Measurements from ENCODE around the gene GRIK2. TPM values are rescaled to one million over a fixed set of nuclear protein-coding genes. Genes with fewer than 3 reads are reported as not detected.

GRIK2 gene
- total RNA-seq, 2 experiments from 2014 or later = not detected

DNA sequence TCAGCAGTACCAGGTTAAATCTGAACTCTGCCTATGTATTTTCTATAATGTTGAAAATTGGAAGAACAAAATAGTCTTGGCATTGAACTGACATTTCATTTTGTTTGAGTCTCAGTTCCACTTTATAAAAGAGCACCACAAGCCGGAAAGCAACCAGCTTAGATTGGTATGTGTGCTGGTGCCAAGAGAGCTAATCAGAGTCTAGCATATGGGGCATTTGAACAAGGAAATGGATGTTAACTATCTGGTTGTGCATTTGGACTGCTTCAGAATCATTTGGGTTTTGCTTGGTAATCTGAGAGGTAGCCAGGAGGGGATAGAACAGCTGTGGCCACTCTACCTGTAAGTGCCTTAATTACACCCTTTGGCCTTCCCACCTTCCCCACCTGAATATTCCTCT, 184.8 kb downstream of the GRIK2 start:
- DNase-seq = no peak
- Mint-ChIP-seq H3K36me3 (no peaks in the 10 kb centered on the region), H3K4me3 (no peak overlapping the region), H3K9me3 (peaks cover 5% of the 10 kb centered on the region), H3K27me3 (no peaks in the 10 kb centered on the region), H3K27ac (no peak overlapping the region), H3K4me1 (ENCODE audit: low read depth) (no peaks in the 10 kb centered on the region)
- POLR2A ChIA-PET = no interaction called here
- CTCF ChIA-PET = no interaction called here
- intact Hi-C loops (cut with micrococcal nuclease) = no loop called here

DNA sequence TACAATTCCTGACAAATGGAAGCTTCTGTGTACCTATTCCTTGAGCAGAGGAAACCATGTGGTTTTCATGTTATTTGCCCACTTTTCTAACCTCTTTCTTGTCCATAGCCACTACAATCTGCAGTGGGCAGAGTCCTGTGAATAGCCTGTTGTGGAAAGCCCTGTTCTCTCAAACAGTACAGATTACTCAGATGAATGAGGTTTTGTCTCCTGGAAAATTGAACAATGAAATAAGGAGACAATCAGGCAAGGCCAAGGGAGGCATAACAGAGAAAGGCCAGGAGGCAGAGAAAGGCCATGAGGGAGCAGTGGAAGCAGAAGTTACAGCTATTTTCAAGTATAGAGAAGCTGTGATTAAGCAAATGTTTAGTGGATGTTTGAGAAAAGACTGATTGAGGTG, 189.3 kb downstream of the GRIK2 start:
- no peak for DNase-seq
- H3K4me3 Mint-ChIP-seq = no peak overlapping the region
- H3K27me3 Mint-ChIP-seq = no peaks in the 10 kb centered on the region
- intact Hi-C loops (cut with micrococcal nuclease) = no loop called here
- H3K36me3 Mint-ChIP-seq = no peaks in the 10 kb centered on the region
- H3K27ac Mint-ChIP-seq = no peak overlapping the region
- H3K4me1 Mint-ChIP-seq (ENCODE audit: low read depth) = no peaks in the 10 kb centered on the region
- ChIA-PET POLR2A (no interaction called here), CTCF (no interaction called here)
- H3K9me3 Mint-ChIP-seq = peaks cover 8% of the 10 kb centered on the region

DNA sequence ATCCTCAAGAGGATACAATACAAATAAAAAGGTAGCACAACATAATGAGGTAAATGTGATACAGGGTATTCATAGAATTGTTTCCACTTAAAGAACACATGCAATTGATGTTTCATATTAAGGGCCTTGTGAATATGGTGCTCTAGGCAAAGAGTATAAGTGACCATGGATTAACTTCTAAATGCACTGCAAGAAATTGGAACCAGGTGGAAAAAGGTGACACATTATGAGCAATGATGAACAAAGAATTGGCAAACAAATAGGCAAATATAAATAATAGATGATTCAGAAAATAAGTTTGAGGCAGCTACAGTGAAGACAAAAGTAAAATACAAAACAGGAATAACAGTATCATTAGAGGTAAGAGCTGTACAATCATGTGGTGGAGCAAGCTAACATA, 192.0 kb downstream of the GRIK2 start:
- peaks cover 3% of the 10 kb centered on the region for H3K9me3 Mint-ChIP-seq
- H3K27ac Mint-ChIP-seq = no peak overlapping the region
- intact Hi-C loops (cut with micrococcal nuclease) = no loop called here
- H3K27me3 Mint-ChIP-seq = no peaks in the 10 kb centered on the region
- no peaks in the 10 kb centered on the region for H3K4me1 Mint-ChIP-seq (ENCODE audit: low read depth)
- no peaks in the 10 kb centered on the region for H3K36me3 Mint-ChIP-seq
- H3K4me3 Mint-ChIP-seq = no peak overlapping the region
- POLR2A ChIA-PET = no interaction called here
- no peak for DNase-seq
- CTCF ChIA-PET = no interaction called here

DNA sequence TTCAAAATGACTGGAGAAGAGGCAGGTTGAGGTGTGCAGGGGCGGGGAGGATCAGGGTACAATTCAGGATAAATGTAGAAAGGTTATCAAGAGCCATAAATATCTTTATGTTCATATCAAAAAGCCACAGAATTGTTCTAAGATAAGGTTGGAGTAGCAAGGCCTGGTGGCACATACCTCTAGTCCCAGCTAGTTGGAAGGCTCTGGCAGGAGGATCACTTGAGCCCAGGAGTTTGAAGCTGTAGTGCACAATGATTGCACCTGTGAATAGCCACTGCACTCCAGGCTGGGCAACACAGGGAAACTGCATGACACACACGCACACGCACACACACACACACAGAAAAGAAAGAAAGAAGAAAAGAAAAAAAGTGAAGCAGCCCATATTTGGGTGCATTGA, 194.8 kb downstream of the GRIK2 start:
- no peaks in the 10 kb centered on the region for H3K27me3 Mint-ChIP-seq
- intact Hi-C loops (cut with micrococcal nuclease) = no loop called here
- H3K4me3 Mint-ChIP-seq = no peak overlapping the region
- peaks cover 3% of the 10 kb centered on the region for H3K9me3 Mint-ChIP-seq
- no peaks in the 10 kb centered on the region for H3K4me1 Mint-ChIP-seq (ENCODE audit: low read depth)
- no peak overlapping the region for H3K27ac Mint-ChIP-seq
- H3K36me3 Mint-ChIP-seq = no peaks in the 10 kb centered on the region
- ChIA-PET POLR2A (no interaction called here), CTCF (no interaction called here)
- no peak for DNase-seq

DNA sequence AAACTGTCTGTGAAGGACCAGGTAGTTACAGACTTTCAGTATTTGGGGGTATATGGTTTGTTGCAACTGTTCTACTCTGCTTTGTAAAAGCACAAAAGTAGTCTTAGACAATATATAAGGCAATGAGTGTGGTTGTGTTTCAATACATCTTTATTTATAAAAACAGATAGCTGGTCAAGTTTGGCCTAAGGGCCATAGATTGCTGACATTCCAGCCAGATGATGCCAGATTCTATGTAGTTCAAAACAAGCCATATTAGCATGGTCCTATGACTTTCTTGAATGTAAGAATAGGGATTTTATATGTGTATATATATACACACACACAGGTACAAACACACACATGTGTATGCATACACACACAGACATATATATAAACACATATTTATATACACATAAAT, 201.8 kb downstream of the GRIK2 start:
- intact Hi-C loops (cut with micrococcal nuclease) = no loop called here
- POLR2A ChIA-PET = no interaction called here
- DNase-seq = no peak
- Mint-ChIP-seq H3K36me3 (no peaks in the 10 kb centered on the region), H3K4me3 (no peak overlapping the region), H3K27me3 (no peaks in the 10 kb centered on the region), H3K9me3 (no peaks in the 10 kb centered on the region), H3K4me1 (ENCODE audit: low read depth) (no peaks in the 10 kb centered on the region), H3K27ac (no peak overlapping the region)
- CTCF ChIA-PET = no interaction called here

DNA sequence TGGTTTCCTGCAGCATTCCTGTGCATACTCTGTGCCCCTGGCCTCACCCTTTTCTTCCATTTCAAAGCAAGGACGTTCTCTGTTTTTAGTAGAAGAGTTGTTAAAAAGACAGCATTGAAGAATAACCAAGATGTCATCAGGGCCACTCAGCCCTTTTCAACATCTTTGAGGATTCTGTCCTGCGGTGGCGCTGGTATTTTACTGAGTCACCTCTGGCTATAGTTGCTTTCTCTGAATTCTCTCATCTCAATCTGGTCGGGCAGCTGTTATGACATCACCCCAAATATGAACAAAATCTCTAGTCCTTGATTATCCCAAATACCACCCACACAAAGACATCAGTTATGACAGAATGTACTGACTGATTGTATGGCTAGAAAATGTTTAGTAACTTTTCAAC, 204.2 kb downstream of the GRIK2 start:
- intact Hi-C loops (cut with micrococcal nuclease) = no loop called here
- H3K9me3 Mint-ChIP-seq = no peaks in the 10 kb centered on the region
- H3K27ac Mint-ChIP-seq = no peak overlapping the region
- no peaks in the 10 kb centered on the region for H3K36me3 Mint-ChIP-seq
- CTCF ChIA-PET = no interaction called here
- DNase-seq = no peak
- POLR2A ChIA-PET = no interaction called here
- no peak overlapping the region for H3K4me3 Mint-ChIP-seq
- H3K27me3 Mint-ChIP-seq = no peaks in the 10 kb centered on the region
- H3K4me1 Mint-ChIP-seq (ENCODE audit: low read depth) = no peaks in the 10 kb centered on the region

DNA sequence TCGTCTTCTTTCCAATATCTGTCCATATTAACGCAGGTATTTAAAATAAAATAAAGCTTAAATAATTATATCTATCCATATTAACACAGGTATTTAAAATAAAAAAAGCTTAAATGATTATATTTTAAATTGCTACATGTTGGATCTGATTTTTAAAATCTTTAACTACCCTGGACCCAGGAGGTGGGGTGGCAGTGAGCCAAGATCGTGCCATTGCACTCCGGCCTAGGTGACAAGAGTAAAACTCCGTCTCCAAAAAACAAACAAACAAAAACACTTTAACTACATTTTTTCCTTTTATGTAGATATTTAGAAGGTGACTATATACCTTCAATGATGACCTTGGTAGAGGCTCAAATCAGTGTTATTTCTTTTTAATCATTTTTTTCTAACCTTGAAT, 211.9 kb downstream of the GRIK2 start:
- Mint-ChIP-seq H3K4me3 (no peak overlapping the region), H3K36me3 (no peaks in the 10 kb centered on the region), H3K27me3 (no peaks in the 10 kb centered on the region), H3K9me3 (no peaks in the 10 kb centered on the region), H3K4me1 (ENCODE audit: low read depth) (no peaks in the 10 kb centered on the region), H3K27ac (no peak overlapping the region)
- intact Hi-C loops (cut with micrococcal nuclease) = no loop called here
- no peak for DNase-seq
- CTCF ChIA-PET = no interaction called here
- POLR2A ChIA-PET = no interaction called here

DNA sequence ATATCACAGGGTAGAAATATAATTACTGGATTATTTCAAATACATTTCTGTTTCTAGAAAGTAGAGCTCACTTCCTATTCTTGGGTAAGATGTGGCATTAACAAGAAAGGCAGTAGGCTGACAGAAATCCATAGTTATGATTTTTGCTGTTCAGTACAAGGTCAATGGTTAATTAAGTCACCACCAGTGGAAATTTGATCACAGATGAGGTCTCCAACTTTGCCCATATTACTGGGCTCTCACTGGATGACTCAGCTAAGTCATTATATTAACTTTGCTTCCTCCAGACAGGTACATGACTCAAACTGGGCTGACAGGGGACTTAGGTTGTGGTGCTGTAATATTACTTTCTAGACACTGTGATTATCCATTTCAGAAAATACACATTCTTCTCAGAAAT, 212.4 kb downstream of the GRIK2 start:
- Mint-ChIP-seq H3K36me3 (no peaks in the 10 kb centered on the region), H3K27ac (no peak overlapping the region), H3K4me1 (ENCODE audit: low read depth) (no peaks in the 10 kb centered on the region), H3K27me3 (no peaks in the 10 kb centered on the region), H3K4me3 (no peak overlapping the region), H3K9me3 (no peaks in the 10 kb centered on the region)
- intact Hi-C loops (cut with micrococcal nuclease) = no loop called here
- ChIA-PET CTCF (no interaction called here), POLR2A (no interaction called here)
- DNase-seq = no peak

DNA sequence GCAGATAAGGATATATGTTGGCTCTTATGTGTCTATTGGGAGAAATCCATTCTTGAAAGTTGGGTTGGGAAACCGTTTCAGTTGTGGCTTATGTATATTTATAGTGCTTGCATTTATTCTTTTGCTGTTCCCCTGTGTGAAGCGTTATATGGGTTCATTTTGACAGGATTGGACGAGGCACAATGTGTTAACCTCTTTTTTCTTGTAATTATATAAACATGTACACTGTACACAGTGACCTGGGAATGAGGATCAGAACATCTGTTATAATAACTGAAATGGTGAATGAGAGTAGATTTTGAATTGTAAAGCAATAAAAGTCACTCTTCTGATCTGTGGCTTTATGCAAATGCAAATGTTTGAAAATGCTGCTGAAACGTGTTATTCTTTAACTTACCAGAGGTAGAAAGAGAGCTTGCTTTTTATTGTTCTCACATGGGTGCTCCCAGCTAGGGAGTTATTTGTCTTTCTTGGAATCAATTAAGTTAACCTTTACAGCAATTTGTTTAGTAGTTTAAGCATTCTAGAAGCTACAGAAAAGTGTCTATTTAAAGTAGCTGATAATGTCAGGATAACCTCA, 213.7 kb downstream of the GRIK2 start:
- Mint-ChIP-seq H3K9me3 (no peaks in the 10 kb centered on the region), H3K4me1 (ENCODE audit: low read depth) (no peaks in the 10 kb centered on the region), H3K36me3 (no peaks in the 10 kb centered on the region), H3K4me3 (no peak overlapping the region), H3K27ac (no peak overlapping the region), H3K27me3 (no peaks in the 10 kb centered on the region)
- intact Hi-C loops (cut with micrococcal nuclease) = no loop called here
- POLR2A ChIA-PET = no interaction called here
- CTCF ChIA-PET = no interaction called here
- no peak for DNase-seq

DNA sequence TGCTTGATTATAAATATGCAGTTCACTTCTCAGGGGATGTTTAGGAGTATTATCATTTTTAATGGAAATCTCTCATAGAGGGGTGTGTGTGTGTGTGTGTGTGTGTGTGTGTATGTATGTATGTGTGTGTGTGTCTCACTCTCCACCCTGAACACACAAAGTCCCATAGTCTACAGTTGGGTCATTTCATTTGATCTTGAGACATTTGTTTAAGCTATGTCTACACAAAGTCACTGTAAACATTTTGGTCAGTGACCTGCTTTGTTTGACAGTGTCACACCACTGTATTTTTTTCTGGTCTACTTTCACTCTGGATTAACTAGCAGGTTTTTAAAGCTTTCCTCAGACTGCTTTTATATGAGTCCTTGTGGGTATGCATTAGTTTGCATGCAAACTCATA, 215.2 kb downstream of the GRIK2 start:
- intact Hi-C loops (cut with micrococcal nuclease) = no loop called here
- Mint-ChIP-seq H3K4me1 (ENCODE audit: low read depth) (no peaks in the 10 kb centered on the region), H3K27me3 (no peaks in the 10 kb centered on the region), H3K9me3 (no peaks in the 10 kb centered on the region), H3K36me3 (no peaks in the 10 kb centered on the region), H3K27ac (no peak overlapping the region), H3K4me3 (no peak overlapping the region)
- ChIA-PET POLR2A (no interaction called here), CTCF (no interaction called here)
- DNase-seq = no peak

DNA sequence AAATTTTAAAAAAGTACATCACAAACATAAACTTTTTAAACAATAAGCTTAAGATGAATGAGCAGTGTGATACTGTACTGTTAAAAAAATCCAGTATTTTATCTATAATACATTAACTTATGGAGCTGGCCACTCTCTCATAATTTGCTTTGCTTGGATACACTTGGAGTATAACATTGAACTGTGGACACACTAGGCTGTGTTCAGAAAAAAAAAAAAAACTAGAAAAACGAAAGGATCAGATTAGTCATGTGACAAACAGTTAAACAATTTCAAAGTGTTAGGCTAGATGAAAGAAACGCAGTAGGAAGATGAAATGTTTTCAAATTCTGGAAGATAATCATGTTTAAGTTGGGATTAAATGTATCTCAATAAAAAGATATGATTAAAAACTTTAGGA, 220.0 kb downstream of the GRIK2 start:
- no peak for DNase-seq
- H3K27me3 Mint-ChIP-seq = no peaks in the 10 kb centered on the region
- no peaks in the 10 kb centered on the region for H3K4me1 Mint-ChIP-seq (ENCODE audit: low read depth)
- H3K4me3 Mint-ChIP-seq = no peak overlapping the region
- intact Hi-C loops (cut with micrococcal nuclease) = no loop called here
- peaks cover 3% of the 10 kb centered on the region for H3K9me3 Mint-ChIP-seq
- no peaks in the 10 kb centered on the region for H3K36me3 Mint-ChIP-seq
- ChIA-PET CTCF (no interaction called here), POLR2A (no interaction called here)
- H3K27ac Mint-ChIP-seq = no peak overlapping the region

DNA sequence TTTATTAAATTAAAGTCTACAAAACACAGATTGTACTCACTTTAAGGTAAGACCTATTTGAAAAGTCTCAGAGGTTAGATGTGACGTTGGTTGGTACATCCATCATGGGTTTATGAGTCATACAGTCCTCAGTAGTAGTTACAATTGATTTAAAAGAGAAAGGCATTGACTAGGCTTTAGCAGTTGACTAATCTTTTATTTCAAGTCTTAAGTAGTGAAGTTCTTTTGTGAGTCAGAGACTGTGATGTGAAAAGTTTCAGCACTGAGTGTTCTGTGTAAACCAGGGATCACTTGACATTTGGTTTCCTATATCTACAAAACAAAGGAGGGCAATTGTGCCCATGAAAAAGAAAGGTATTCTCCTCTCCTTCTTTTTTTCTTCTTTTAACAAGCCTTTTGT, 221.3 kb downstream of the GRIK2 start:
- POLR2A ChIA-PET = no interaction called here
- DNase-seq = no peak
- CTCF ChIA-PET = no interaction called here
- H3K36me3 Mint-ChIP-seq = no peaks in the 10 kb centered on the region
- no peak overlapping the region for H3K4me3 Mint-ChIP-seq
- H3K4me1 Mint-ChIP-seq (ENCODE audit: low read depth) = no peaks in the 10 kb centered on the region
- no peak overlapping the region for H3K27ac Mint-ChIP-seq
- H3K9me3 Mint-ChIP-seq = peaks cover 3% of the 10 kb centered on the region
- no peaks in the 10 kb centered on the region for H3K27me3 Mint-ChIP-seq
- intact Hi-C loops (cut with micrococcal nuclease) = no loop called here

DNA sequence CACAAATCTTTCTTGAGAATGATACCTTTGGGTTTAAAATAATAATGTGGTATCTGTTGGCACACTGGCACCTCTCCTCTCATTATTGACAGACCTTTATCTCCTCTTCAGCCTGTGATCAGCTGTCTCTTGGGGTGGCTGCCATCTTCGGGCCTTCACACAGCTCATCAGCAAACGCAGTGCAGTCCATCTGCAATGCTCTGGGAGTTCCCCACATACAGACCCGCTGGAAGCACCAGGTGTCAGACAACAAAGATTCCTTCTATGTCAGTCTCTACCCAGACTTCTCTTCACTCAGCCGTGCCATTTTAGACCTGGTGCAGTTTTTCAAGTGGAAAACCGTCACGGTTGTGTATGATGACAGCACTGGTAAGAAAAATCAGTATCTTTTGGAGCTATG, 232.8 kb downstream of the GRIK2 start:
- Mint-ChIP-seq H3K4me1 (ENCODE audit: low read depth) (no peaks in the 10 kb centered on the region), H3K4me3 (no peak overlapping the region), H3K36me3 (no peaks in the 10 kb centered on the region), H3K9me3 (no peaks in the 10 kb centered on the region), H3K27ac (no peak overlapping the region), H3K27me3 (no peaks in the 10 kb centered on the region)
- ChIA-PET POLR2A (no interaction called here), CTCF (no interaction called here)
- intact Hi-C loops (cut with micrococcal nuclease) = no loop called here
- DNase-seq = no peak

DNA sequence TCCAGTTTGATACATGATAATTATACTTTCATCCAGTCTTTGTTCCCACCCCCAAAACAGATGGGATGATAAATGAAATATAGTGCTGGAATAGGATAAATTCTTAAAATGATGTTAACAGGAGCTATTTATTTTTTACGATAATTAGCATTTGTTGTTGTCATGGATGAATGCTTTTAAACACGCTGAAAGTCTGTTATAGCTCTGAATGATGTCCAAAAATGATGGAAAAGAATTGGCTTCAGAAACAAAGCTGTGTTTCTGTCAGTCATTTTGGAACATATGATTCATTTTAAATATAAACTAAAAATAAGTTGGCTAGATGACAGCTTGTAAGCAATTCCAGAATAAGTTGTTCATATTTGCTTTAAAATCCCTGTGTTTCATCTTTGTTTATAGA, 237.4 kb downstream of the GRIK2 start:
- no peaks in the 10 kb centered on the region for H3K4me1 Mint-ChIP-seq (ENCODE audit: low read depth)
- H3K27me3 Mint-ChIP-seq = no peaks in the 10 kb centered on the region
- intact Hi-C loops (cut with micrococcal nuclease) = no loop called here
- POLR2A ChIA-PET = no interaction called here
- no peaks in the 10 kb centered on the region for H3K36me3 Mint-ChIP-seq
- no peaks in the 10 kb centered on the region for H3K9me3 Mint-ChIP-seq
- DNase-seq = no peak
- no peak overlapping the region for H3K27ac Mint-ChIP-seq
- no peak overlapping the region for H3K4me3 Mint-ChIP-seq
- CTCF ChIA-PET = no interaction called here
